Heart left ventricle (tissue), 16 donors: ENCODE results near the gene ERCC1. TPM values are rescaled to one million over a fixed set of nuclear protein-coding genes. Genes with fewer than 3 reads are reported as not detected.
"Not testable (repeated sequence)": the region's sequence is repeated elsewhere in the genome, so short reads cannot be mapped to it uniquely, and the experiment has no call there.

Source experiments
- ATAC-seq, 4 donors: fragments of 200-7000 bp; cut with Tn5 transposase; one replicate each; pipeline ENCODE4 v1.9.1; 2020 to 2022; ENCODE audit warnings: moderate library complexity in 4 of 4, mild to moderate bottlenecking in 3 of 4, moderate number of reproducible peaks in 1 of 4
- DNase-seq, 5 donors: peaks; one replicate each; pipeline ENCODE4 v3.0.0-alpha.2; 2020
- H3K27ac ChIP-seq, 12 donors: fragments of 200-600 bp; sonication (generic) in 4 of 12; one replicate each; pipeline versions ENCODE4 v1.5.0 to v1.8.0; 2016 to 2022; ENCODE audit warnings: mild to moderate bottlenecking in 2 of 12
- H3K27me3 ChIP-seq, 9 donors: fragments of 200-600 bp; sonication (generic) in 2 of 9; one replicate each; pipeline versions ENCODE4 v1.5.1 to v1.8.0; 2016 to 2022; ENCODE audit warnings: mild to moderate bottlenecking in 3 of 9
- H3K36me3 ChIP-seq, 9 donors: fragments of 200-600 bp; sonication (generic) in 2 of 9; one replicate each; pipeline versions ENCODE4 v1.5.0 to v1.8.0; 2018 to 2022; ENCODE audit warnings: mild to moderate bottlenecking in 2 of 9
- H3K4me1 ChIP-seq, 12 donors: fragments of 200-600 bp; sonication (generic) in 4 of 12; one replicate each; pipeline versions ENCODE4 v1.5.0 to v1.8.0; 2016 to 2022; ENCODE audit warnings: mild to moderate bottlenecking in 3 of 12
- H3K4me3 ChIP-seq, 12 donors: fragments of 200-600 bp; sonication (generic) in 4 of 12; one replicate each; pipeline versions ENCODE4 v1.5.0 to v1.8.0; 2017 to 2022; ENCODE audit warnings: mild to moderate bottlenecking in 9 of 12, moderate library complexity in 4 of 12
- H3K9me3 ChIP-seq, 12 donors: fragments of 200-600 bp; sonication (generic) in 4 of 12; one replicate each; pipeline versions ENCODE4 v1.5.0 to v1.8.0; 2016 to 2022; ENCODE audit warnings: mild to moderate bottlenecking in 1 of 12
- CTCF ChIP-seq, 12 donors: fragments of 200-600 bp; sonication (generic) in 4 of 12; IDR thresholded peaks; one replicate each; pipeline versions ENCODE4 v1.5.0 to v1.8.0; 2018 to 2022; ENCODE audit warnings: antibody characterized with exemption in 12 of 12, mild to moderate bottlenecking in 5 of 12
- POLR2A ChIP-seq, 2 donors: fragments of 450-650 bp; IDR thresholded peaks; one replicate each; pipeline ENCODE4 v1.6.1; 2017; ENCODE audit warnings: antibody characterized with exemption in 2 of 2, mild to moderate bottlenecking in 2 of 2, moderate library complexity in 2 of 2
- WGBS, 4 donors: extraction: QIAGEN DNeasy Blood & Tissue Kit in 2 of 4; methylation state at CpG; one replicate each; pipeline versions ENCODE4 v1.1.5 to v1.1.7; 2013 to 2018; 5-methylcytosine and 5-hydroxymethylcytosine counted together
- intact Hi-C, 10 donors: fragments of 100-400 bp; cut with DNase I; formaldehyde crosslinking; loops; one replicate each; pipeline versions ENCODE4 v1.11.1 to v1.14.2; 2022
- polyA plus RNA-seq, 2 donors: library from polyadenylated mRNA; stranded (reverse); fragments of 200-250 nt; gene quantifications; one replicate each; pipeline ENCODE4 v1.2.3, GENCODE V29; 2013
- total RNA-seq, 9 donors: library from RNA; depleted of rRNA in 2 of 9; stranded (reverse); fragments of >200 nt in 2 of 9; fragmentation: NEBNext Ultra II Directional in 3 of 9; extraction: Animal tissue kit (Norgen Biotek cat#: 25700) in 3 of 9; gene quantifications; one replicate each; pipeline versions ENCODE4 v1.1.0 to v1.2.4, GENCODE V29; 2016 to 2023
- donor health status: ischemic (EF 13 %, LVEDD 7.1; RV severe dilation, severe dysfunction).
- donor health status: healthy with polysubstance abuse.
- donor health status: DM: no; HTN: yes; CAD: no.
- donor health status: DM: no; HTN: no; CAD: no.
- donor health status: ischemic (EF 25% LVEDD 6.9; RV normal size, moderate dysfunction).
- donor health status: ischemic (EF 25% LVEDD 5.7; RV mildly dilated, moderate dysfunction).
- donor health status: healthy.
- donor health status: DM: yes; HTN: yes; CAD: no.
- donor health status: ischemic (EF 35%, LVEDD 5.7; RV mildly dilated, moderate dysfunction).
- donor health status: nonischemic (EF 11% LVEDD 7.7; RV severe dilation, severe dysfunction).
- donor health status: DM: yes; HTN: yes; CAD: no.
- donor health status: PGD.
- donor health status: ischemic (EF 29% LVEDD 5.4; RV normal size, mild dysfunction).
- donor health status: nonischemic (EF 23%, LVEDD 6.1; RV moderate dilation, normal function).

The ERCC1 gene
- total and polyA plus RNA-seq, 11 donors = 104 to 294 (median 121) TPM

- intact Hi-C loops = loop anchor here in 5 of 10 donors (10.0 kb wide), 2 partner anchors 127 to 207 kb away; no protein-coding TSS in a partner anchor
- WGBS, 4 donors = 88 to 91% (median 90%) methylated on average over 3 of the region's 3 CpGs
- ATAC-seq = no peak
These were observed 13.6 kb upstream of the ERCC1 start for GRCh38 chr19:45437328-45437727.

GRCh38 chr19:45432543-45432942 lies 8.8 kb upstream of the ERCC1 start:
- intact Hi-C loops = loop anchor here in 5 of 10 donors (10.0 kb wide), 2 partner anchors 132 to 212 kb away; no protein-coding TSS in a partner anchor
- peak in 1 of 5 donors; percentile 2 for DNase-seq
- peaks cover 0 to 22% (median 12%) of the 10 kb centered on the region in 12 donors for H3K4me1 ChIP-seq

More at GRCh38 chr19:45437328-45437727, 13.6 kb upstream of the ERCC1 start:
- Histone ChIP-seq H3K4me1 (peaks cover 0 to 18% (median 9%) of the 10 kb centered on the region in 12 donors), H3K27ac (no peak overlapping the region), H3K36me3 (no peaks in the 10 kb centered on the region), H3K4me3 (no peak overlapping the region), H3K27me3 (no peaks in the 10 kb centered on the region), H3K9me3 (no peaks in the 10 kb centered on the region)
- DNase-seq = no peak
- no peak for TF ChIP-seq CTCF (IDR thresholded peaks at IDR 0.05)
- TF ChIP-seq POLR2A (IDR thresholded peaks at IDR 0.05) = no peak

GRCh38 chr19:45431008-45431407 lies 7.3 kb upstream of the ERCC1 start:
- whole genome bisulfite sequencing, 4 donors = 53 to 63% (median 61%) methylated on average over 9 of the region's 9 CpGs
- intact Hi-C loops = loop anchor here in 5 of 10 donors (10.0 kb wide), 2 partner anchors 134 to 214 kb away; no protein-coding TSS in a partner anchor

More at GRCh38 chr19:45432543-45432942, 8.8 kb upstream of the ERCC1 start:
- not testable (repeated sequence) for H3K27me3 ChIP-seq, H3K9me3 ChIP-seq, H3K27ac ChIP-seq, H3K36me3 ChIP-seq, ATAC-seq, H3K4me3 ChIP-seq
- 83 to 95% (median 95%) methylated on average over 8 of the region's 8 CpGs for WGBS, 4 donors

GRCh38 chr19:45429896-45430295 lies 6.2 kb upstream of the ERCC1 start:
- WGBS, 4 donors = 60 to 68% (median 66%) methylated on average over 11 of the region's 11 CpGs
- peaks cover 0 to 45% (median 21%) of the 10 kb centered on the region in 12 donors for H3K4me1 ChIP-seq
- intact Hi-C loops = loop anchor here in 8 of 10 donors (2.0 to 10.0 kb wide), 5 partner anchors 45 to 215 kb away; partner anchors contain the start of gene OPA3 (in 1 of the 8)

More at GRCh38 chr19:45431008-45431407, 7.3 kb upstream of the ERCC1 start:
- peak in 1 of 5 donors; percentile 21 for DNase-seq
- not testable (repeated sequence) for H3K27ac ChIP-seq, H3K9me3 ChIP-seq, H3K4me3 ChIP-seq, H3K36me3 ChIP-seq, H3K27me3 ChIP-seq, ATAC-seq
- H3K4me1 ChIP-seq = peaks cover 0 to 35% (median 16%) of the 10 kb centered on the region in 12 donors

GRCh38 chr19:45428384-45429231 lies 4.9 kb upstream of the ERCC1 start:
- peaks cover 0 to 6% (median 0%) of the 10 kb centered on the region in 9 donors for H3K27me3 ChIP-seq
- H3K4me3 ChIP-seq = peak overlapping the region in 11 of 12 donors; percentile 29 to 65 (median 53)
- ATAC-seq = peak; percentile 35 to 87 (median 72)
- H3K9me3 ChIP-seq = no peaks in the 10 kb centered on the region
- intact Hi-C loops = loop anchor here in 5 of 10 donors (1.0 to 10.0 kb wide), 5 partner anchors 11 to 216 kb away; partner anchors contain the start of gene OPA3 (in 1 of the 5)
- H3K27ac ChIP-seq = peak overlapping the region; percentile 62 to 93 (median 87)
- 1 to 4% (median 1%) methylated on average over 28 to 73 of the region's 73 CpGs for whole genome bisulfite sequencing, 4 donors
- peaks cover 0 to 58% (median 30%) of the 10 kb centered on the region in 12 donors for H3K4me1 ChIP-seq
- peak; percentile 80 to 89 (median 85) for DNase-seq
- TF ChIP-seq CTCF (IDR thresholded peaks at IDR 0.05) = peak in 11 of 12 donors; percentile 3 to 69 (median 56)
- TF ChIP-seq POLR2A (IDR thresholded peaks at IDR 0.05) = peak in 1 of 2 donors; percentile 66
- H3K36me3 ChIP-seq = no peaks in the 10 kb centered on the region

More at GRCh38 chr19:45429896-45430295, 6.2 kb upstream of the ERCC1 start:
- not testable (repeated sequence) for H3K36me3 ChIP-seq, H3K9me3 ChIP-seq, ATAC-seq, H3K27me3 ChIP-seq, H3K4me3 ChIP-seq
- DNase-seq = peak in 1 of 5 donors; percentile 21
- H3K27ac ChIP-seq = peak overlapping the region in 10 of 12 donors; percentile 34 to 93 (median 87)
